NCI-H460 (cell line): Measurements from ENCODE around the gene USP13. TPM values are rescaled to one million over a fixed set of nuclear protein-coding genes. Genes with fewer than 3 reads are reported as not detected.
A peak's percentile ranks its signal among the peaks of the same experiment; 100 is the strongest.
"Not testable (repeated sequence)": the region's sequence is repeated elsewhere in the genome, so short reads cannot be mapped to it uniquely, and the experiment has no call there.

Source experiments
- DNase-seq: peaks from one replicate; pipeline ENCODE4 v3.0.0-alpha.2; 2016; ENCODE audit warnings: low read depth; ENCODE audit errors: extremely low read depth
- total RNA-seq: library from RNA; depleted of rRNA; stranded (reverse); fragments of >200 nt; shearing (Covaris generic); gene quantifications from 2 replicates; pipeline ENCODE4 v1.2.3, GENCODE V29; 2014

Gene USP13
- total RNA-seq, 1 experiment from 2014 or later = 8.1 TPM

GRCh38 chr3:179775416-179776122, 122.7 kb downstream of the USP13 start:
- no peak for DNase-seq

- not testable (repeated sequence) for DNase-seq
Measured at GRCh38 chr3:179782841-179783240, 130.0 kb downstream of the USP13 start.

- DNase-seq = no peak
Measured at GRCh38 chr3:179788996-179789395, 136.2 kb downstream of the USP13 start.

- no peak for DNase-seq
Measured at GRCh38 chr3:179791793-179792192, 139.0 kb downstream of the USP13 start.

GRCh38 chr3:179794355-179794754, 141.5 kb downstream of the USP13 start:
- no peak for DNase-seq

GRCh38 chr3:179796421-179796820, 143.6 kb downstream of the USP13 start:
- no peak for DNase-seq

GRCh38 chr3:179797192-179797591, 144.4 kb downstream of the USP13 start:
- DNase-seq = no peak

GRCh38 chr3:179801263-179801662, 148.4 kb downstream of the USP13 start:
- no peak for DNase-seq

- no peak for DNase-seq
Measured at GRCh38 chr3:179801856-179802255, 149.0 kb downstream of the USP13 start.

- no peak for DNase-seq
Measured at GRCh38 chr3:179806177-179806576, 153.3 kb downstream of the USP13 start.

- DNase-seq = no peak
Measured at GRCh38 chr3:179807588-179807987, 154.7 kb downstream of the USP13 start.

- DNase-seq = no peak
Measured at GRCh38 chr3:179809639-179810038, 156.8 kb downstream of the USP13 start.

GRCh38 chr3:179811321-179812095, 158.7 kb downstream of the USP13 start:
- peak; percentile 57 for DNase-seq

- DNase-seq = no peak
Measured at GRCh38 chr3:179812096-179812382, 159.2 kb downstream of the USP13 start.

- DNase-seq = no peak
Measured at GRCh38 chr3:179819379-179819778, 166.5 kb downstream of the USP13 start.

- DNase-seq = no peak
Measured at GRCh38 chr3:179822296-179822695, 169.5 kb downstream of the USP13 start.

- DNase-seq = no peak
Measured at GRCh38 chr3:179825527-179826246, 172.8 kb downstream of the USP13 start.

- DNase-seq = no peak
Measured at GRCh38 chr3:179826247-179826637, 173.4 kb downstream of the USP13 start.

- DNase-seq = no peak
Measured at GRCh38 chr3:179828738-179829137, 175.9 kb downstream of the USP13 start.

- no peak for DNase-seq
Measured at GRCh38 chr3:179829401-179829800, 176.6 kb downstream of the USP13 start.

- DNase-seq = no peak
Measured at GRCh38 chr3:179832333-179832854, 179.6 kb downstream of the USP13 start.
